NCI-H1436 (cell line): ENCODE data around the gene GPN2.
"Not testable (repeated sequence)": the region's sequence is repeated elsewhere in the genome, so short reads cannot be mapped to it uniquely, and the experiment has no call there.

ENCODE experiments used
- DNase-seq: peaks from one replicate; lab custom pipeline; 2025; lab: John Stamatoyannopoulos, UW

The GPN2 gene

GRCh38 chr1:26857473-26858060 lies 32.5 kb downstream of the GPN2 start:
- no peak for DNase-seq

GRCh38 chr1:26856604-26857469 lies 33.2 kb downstream of the GPN2 start:
- no peak for DNase-seq

GRCh38 chr1:26856181-26856580 lies 33.9 kb downstream of the GPN2 start:
- no peak for DNase-seq

GRCh38 chr1:26855636-26856035 lies 34.4 kb downstream of the GPN2 start:
- no peak for DNase-seq

GRCh38 chr1:26854906-26855305 lies 35.2 kb downstream of the GPN2 start:
- DNase-seq = peak; percentile 65

- DNase-seq = no peak
These were observed 36.5 kb downstream of the GPN2 start for GRCh38 chr1:26853600-26853999.

GRCh38 chr1:26853156-26853555 lies 36.9 kb downstream of the GPN2 start:
- peak; percentile 61 for DNase-seq

- no peak for DNase-seq
These were observed 37.4 kb downstream of the GPN2 start for GRCh38 chr1:26852701-26853100.

GRCh38 chr1:26851106-26851684 lies 38.9 kb downstream of the GPN2 start:
- no peak for DNase-seq

- DNase-seq = no peak
These were observed 40.9 kb downstream of the GPN2 start for GRCh38 chr1:26848941-26849774.

- DNase-seq = no peak
These were observed 41.6 kb downstream of the GPN2 start for GRCh38 chr1:26848499-26848898.

- DNase-seq = not testable (repeated sequence)
These were observed 42.3 kb downstream of the GPN2 start for GRCh38 chr1:26847826-26848225.

GRCh38 chr1:26844424-26845196 lies 45.5 kb downstream of the GPN2 start:
- DNase-seq = no peak

- DNase-seq = no peak
These were observed 50.3 kb downstream of the GPN2 start for GRCh38 chr1:26839779-26840178.

- no peak for DNase-seq
These were observed 50.8 kb downstream of the GPN2 start for GRCh38 chr1:26839339-26839722.

- DNase-seq = no peak
These were observed 51.4 kb downstream of the GPN2 start for GRCh38 chr1:26838474-26839338.

GRCh38 chr1:26837665-26838064 lies 52.4 kb downstream of the GPN2 start:
- DNase-seq = not testable (repeated sequence)

GRCh38 chr1:26833432-26834405 lies 56.4 kb downstream of the GPN2 start:
- no peak for DNase-seq

- DNase-seq = no peak
These were observed 57.7 kb downstream of the GPN2 start for GRCh38 chr1:26832249-26832960.
